Eye (tissue), 1 donor: ENCODE results near the gene VPS16.
"Not testable (repeated sequence)": the region's sequence is repeated elsewhere in the genome, so short reads cannot be mapped to it uniquely, and the experiment has no call there.

Experiments
- DNase-seq: peaks from one replicate; pipeline ENCODE4 v3.0.0-alpha.2; 2015

VPS16 gene

DNA sequence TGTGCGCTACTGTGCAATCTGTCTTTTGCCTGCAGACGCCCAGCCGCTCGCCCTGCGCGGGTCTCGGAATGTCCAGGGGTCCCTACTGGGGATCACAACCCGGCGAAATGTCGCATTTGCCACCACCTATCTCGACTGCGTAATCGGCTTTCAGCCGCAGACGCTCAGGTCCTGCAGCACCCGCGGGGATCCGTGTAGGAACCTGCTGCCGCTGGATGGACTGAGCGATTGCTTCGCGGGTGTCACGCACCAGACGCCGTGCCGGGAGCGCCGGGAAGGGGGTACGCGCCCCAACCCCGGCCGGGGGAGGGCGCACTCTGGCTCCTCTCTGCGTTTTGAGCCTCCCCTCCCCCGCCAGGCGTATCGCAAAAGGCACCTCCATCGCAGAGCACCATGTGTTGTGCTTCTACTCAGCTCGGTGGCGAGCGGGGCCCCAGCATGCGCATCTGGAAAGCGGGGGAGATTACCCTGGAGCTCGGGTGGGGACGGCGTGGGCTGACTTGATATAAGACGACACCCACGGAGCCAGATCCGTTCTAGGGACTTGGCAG is 32.0 kb downstream of the VPS16 start:
- DNase-seq, result peak; percentile 76

DNA sequence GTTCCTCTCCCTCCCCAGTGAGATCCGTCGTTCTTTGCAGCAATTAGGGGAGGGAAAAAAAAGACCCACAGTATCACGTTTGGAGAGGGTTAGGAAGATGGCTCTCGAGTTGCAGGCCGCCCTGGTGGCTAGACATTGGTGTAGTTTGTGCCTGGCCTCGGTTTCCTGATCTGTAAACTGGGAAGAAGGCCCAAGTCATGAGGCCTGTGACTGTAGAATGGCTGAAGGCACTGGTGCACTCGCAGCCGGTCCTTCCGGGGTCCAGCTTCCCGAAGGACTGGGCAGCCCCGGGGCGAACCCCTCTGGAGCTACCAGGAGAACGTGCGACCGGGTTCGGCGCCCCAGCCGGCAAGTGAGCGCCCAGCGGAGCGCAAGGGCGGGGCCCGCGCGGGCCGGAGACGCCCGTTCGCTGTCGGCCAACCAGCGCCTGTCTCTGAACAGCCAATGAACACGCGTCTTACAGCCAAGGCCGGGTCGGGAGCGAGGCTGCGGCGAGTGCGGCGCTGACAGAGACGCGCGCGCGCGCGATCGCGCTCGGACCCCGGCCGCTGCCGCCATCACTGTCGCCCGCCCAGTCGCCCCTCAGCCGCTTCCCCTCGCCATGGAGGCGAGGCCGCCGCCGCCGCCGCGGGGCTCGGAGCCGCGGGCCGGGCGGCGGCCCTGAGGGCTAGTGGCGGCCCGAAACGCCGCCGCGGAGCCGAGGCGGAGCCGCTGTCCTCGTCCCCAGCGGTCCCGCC is 32.6 kb downstream of the VPS16 start, which contains the start of gene PTPRA:
TSS of gene PTPRA (plus strand) at position 472 of the 737 bp plus-strand sequence. CDS start 90,797 bp downstream, outside the sequence.
- peak; percentile 98 for DNase-seq

DNA sequence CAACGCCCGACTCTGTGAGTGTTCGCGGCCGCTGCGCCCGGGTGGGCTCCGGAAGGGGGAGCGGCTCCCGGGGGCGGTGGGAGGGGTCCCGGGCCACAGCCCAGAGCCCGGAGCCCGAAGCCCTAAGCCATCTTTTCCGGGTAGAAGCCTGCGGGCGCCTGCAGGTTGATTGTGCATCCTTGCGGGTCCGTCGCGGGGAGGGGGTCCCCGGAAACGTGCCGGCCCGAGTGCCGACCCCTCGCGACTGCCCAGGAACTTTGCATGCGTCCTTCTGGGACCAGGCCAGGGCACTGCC is 33.1 kb downstream of the VPS16 start:
- DNase-seq, result peak; percentile 86

DNA sequence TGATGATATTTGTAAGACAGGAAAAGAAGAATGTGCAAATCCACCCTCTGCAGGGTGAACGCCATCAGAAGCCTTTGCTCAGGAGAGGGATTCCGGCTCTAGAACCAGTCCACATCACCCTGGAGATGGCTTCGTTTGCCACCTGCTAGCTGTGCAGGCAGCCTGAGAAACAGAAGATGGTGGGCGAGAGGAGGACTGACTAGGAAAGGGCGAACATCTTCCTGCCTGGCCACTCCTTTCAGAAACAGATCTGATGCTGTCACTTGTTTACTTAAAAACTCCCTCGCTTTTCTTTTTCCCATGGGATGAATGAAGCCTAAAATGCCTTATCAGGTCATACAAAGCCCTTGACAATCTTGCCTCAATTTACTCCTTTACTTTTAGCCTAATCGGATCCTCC is 33.9 kb downstream of the VPS16 start:
- peak; percentile 29 for DNase-seq

DNA sequence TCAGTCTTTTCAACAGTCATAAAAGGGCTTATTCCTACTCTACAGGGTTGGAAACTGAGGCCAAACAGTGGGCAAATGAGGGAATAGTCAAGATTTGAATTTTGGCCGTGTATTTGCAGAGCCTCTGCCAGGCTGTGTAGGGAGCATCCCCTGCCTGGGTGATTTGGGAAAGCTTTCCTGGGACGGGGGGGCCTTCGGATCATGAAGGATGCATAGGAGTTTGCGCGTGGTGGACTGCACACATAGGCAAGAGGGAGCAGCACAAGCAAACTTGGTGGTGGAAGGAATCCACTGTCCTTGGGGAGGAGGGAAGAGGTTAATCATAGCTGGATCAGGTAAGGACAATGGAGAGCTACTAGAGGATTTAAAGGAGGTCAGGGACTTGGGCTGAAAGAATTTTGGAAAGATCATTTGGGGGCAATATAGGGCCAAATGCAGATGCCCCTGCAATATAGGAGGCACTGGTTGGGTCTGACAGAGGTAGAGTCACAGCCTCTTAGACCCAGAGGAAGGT is 35.2 kb downstream of the VPS16 start:
- DNase-seq, result no peak

DNA sequence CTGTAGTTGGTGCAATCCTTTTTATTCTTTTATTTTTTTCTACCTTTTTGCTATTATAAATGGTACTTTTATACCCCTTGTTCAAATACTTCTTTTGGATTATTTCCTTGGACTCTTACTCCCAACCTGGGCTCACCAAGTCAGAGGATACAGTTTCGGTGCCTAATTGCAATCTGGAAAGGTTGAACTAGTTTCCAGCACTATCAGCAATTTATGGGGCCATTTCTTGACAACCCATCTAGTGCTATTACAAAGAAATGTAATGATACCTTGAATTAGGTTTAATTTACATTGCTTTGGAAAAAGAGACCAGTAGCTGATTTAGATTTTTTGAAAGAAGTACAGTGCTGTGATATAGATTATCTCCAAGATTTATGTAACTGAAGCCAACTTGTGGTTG is 38.0 kb downstream of the VPS16 start:
- no peak for DNase-seq

DNA sequence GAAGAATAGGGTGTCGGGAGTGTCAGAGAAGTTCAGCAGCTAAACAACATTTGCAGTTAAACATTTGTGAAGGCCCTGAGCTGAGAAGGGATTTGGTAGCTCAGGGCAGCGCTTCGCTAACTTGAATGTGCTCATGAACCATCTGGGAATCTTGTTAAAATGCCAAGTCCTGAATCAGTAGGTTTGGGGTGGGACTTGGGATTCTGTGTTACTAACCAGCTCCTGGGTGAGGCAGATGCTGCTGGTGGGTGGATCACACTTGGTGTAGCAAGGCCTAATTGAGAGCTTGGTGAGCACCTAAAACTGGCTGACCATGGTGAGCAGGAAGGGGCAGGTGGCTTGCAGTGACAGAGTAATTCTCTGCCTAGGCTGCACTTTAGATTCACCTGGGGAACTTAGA is 38.6 kb downstream of the VPS16 start:
- DNase-seq, result no peak

DNA sequence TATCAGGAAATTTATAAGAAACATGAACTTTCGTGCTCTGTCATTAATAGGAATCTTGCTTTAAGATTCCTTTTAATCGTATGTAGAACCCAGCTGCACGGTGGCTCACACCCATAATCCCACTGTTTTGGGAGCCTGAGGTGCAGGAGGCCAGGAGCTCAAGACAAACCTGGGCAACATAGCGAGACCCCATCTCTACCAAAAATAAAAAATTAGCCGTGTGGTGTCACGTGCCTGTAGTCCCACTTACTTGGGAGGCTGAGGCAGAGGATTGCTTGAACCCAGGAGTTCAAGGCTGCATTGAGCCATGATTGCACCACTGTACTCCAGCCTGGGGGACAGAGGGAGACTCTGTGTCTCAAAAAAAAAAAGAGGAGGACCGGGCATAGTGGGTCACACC is 40.1 kb downstream of the VPS16 start:
- no peak for DNase-seq

DNA sequence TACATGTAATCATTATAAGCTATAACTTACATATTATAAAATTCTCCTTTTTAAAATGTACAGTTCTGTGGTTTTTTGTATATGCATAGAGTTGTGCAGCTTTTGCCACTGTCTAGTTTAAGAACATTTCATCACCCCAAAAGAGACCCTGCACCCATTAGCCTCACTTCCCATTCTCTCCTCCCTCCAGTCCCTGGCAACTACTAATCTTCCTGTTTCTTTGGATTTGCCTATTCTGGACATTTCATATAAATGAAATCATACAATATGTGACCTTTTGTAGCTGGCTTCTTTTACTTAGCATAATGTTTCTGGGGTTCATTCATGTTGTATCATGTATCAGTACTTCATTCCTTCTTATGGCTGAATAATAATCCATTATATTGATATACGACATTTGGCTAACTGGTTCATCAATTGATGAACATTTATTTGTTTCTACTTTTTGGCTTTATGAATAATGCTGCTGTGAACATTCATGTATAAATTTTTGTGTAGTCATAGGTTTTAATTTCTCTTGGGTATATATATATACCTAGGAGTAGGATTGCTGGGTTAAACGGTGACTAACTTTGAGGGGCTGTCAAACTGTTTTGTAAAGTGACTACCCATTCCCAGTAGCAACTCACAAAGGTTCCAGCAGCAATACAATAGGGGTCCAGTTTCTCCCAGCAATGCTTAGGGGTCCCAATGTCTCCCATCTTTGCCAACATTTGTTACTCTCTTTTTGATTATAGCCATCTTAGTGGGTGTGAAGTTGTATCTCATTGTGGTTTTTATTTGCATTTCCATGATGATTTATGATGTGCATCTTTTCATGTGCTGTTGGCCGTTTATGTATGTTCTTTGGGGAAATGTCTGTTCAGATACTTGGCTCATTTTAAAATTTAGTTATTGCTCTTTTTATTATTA is 43.4 kb downstream of the VPS16 start:
- DNase-seq, result no peak

DNA sequence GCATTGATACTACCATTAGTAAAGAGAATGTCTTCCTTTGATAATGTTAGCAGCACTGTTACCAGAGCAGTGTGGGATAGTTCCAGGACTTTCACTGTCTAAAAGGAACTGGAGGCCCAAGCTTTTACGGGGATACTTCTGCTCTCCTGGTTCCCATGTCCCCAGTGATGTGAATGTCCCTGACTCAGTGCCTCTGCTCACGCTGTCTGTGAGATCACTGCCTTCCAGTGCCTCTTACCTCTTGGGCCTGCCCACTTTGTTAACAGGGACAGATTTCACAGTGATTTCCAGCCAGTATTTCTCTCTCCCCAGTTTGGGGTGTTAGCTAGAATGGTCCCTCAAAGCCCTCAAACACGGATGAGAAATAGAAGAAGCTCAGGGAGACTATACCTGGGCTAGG is 47.2 kb downstream of the VPS16 start:
- no peak for DNase-seq

DNA sequence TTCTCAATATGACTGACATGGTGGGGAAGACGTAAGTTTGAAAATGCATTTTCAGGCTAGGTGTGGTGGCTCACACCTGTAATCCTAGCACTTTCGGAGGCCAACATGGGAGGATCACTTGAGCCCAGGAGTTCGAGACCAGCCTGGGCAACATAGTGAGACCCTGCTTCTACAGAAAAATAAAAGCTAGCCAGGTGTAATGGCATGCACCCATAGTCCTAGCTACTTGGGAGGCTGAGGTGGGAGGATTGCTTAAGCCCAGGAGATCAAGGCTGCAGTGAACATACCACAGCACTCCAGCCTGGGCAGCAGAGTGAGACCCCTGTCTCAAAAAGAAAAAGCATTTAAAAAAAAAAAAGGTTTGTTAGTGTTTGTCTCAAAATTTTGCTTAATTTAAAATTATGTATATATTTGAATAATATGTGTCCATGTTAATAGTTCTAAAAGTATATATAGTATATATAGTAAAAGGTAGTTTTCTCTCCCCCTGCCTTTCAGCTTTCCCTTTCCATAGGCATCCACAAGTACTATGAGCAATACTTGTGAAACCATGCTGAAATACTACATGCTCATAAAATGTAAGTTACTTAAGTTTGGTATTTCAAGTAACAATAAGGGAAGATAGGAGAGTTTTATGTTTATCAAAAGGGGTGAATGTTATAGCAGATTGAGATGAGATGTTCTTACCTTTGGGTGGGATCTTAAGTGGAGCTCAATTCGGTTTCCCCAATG is 47.8 kb downstream of the VPS16 start:
- DNase-seq, result no peak

DNA sequence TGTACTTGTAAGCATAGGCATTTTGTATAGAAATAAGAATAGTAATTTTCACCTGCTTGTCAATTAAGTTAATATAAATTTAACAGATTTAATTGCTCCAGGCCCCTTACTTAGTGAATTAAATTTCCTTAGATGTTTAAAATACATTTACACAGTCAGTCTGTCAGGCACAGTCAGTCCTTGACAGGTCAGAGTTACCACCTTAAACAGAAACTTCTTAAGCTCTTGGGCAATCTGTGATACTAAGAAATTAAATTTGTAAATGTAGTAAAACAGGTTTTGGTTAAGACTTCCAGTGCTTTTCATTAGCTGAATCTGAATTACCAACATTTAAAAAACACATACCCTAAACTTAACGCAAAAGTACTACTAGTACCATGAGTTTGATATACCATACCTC is 48.7 kb downstream of the VPS16 start:
- no peak for DNase-seq

DNA sequence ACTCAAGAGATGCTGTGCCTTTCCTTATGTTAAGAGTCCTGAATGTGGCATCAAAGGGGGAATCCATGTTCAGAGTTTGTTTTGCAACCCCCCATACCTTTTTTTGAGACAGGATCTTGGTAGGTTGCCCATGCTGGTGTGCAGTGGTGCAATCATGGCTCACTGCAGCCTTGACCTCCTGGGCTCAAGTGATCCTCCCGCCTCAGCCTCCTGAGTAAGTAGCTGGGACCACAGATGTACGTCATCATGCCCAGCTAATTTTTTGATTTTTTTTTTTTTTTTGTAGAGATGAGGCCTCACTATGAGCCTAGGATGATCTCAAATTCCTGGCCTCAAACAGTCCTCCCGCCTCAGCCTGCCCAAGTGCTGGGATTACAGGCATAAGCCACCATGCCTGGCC is 49.3 kb downstream of the VPS16 start:
- DNase-seq, result no peak

DNA sequence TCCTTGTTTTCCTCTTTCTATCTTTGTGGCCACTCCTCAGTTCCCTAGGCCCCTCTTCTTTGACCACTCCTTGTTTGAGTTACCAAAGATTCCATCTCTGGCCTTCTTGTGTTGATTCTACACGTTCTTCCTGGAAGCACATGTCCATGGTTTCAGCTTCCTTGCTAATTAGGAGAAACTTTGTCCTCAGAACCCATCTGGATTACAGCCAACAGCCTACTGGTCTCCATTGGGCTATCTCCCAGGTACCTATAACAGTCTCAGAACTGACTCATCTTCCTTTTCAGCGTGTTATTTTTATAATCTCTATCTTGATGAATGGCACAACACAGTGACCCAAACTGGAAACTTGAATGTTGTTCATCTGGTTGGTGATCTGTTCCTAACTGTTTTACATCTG is 50.2 kb downstream of the VPS16 start:
- no peak for DNase-seq

DNA sequence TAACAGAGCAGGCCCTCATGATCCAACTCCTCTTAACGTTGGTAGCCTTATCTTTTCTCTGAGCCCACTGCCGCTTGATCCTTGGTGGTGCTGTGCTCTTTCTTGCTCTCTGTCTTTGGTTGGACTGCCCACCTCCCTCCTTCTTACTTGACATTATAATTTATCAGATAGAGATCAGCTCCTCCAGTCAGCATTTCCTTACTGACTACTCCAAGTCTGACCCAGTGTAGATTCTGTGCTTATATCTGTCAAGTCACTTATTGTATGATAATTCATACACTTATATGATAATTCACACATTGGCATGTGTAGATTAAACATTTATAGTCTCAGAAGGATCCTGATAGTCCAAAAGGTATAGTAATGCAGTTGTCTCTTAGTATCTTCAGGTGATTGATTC is 50.8 kb downstream of the VPS16 start:
- no peak for DNase-seq

DNA sequence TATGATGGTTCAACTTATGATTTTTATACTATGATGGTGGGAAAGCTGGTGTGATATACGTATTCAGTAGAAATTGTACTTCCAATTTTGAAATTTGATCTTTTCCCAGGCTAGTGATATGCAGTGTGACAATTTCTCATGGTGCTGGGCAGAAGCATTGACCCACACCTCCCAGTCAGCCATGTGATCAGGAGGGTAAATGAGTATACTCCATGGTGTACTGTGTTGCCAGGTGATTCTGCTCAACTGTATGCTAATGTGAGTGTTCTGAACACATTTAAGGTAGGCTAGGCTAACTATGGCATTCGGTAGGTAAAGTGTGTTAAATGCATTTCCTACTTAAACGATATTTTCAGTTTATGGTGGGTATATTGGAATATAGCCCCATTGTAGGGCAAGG is 51.8 kb downstream of the VPS16 start:
- no peak for DNase-seq

DNA sequence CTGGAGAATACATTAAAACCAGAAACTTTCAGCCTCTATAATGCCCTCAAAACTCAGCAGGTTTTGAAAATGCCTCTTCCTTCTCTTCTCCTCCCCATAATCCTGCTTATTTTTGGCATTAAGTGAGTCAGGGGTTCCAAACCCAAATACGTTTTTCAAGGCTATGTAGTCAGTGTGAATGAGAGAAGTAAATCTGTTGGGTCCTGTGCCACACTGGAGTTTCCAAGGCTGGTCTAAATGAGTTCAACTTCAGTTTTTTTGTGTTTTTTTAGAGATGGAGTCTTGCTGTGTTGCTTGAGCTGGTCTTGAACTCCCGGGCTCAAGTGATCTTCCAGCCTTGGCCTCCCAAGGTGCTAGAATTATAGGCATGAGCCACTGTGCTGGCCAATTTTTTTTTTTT is 53.7 kb downstream of the VPS16 start:
- no peak for DNase-seq

DNA sequence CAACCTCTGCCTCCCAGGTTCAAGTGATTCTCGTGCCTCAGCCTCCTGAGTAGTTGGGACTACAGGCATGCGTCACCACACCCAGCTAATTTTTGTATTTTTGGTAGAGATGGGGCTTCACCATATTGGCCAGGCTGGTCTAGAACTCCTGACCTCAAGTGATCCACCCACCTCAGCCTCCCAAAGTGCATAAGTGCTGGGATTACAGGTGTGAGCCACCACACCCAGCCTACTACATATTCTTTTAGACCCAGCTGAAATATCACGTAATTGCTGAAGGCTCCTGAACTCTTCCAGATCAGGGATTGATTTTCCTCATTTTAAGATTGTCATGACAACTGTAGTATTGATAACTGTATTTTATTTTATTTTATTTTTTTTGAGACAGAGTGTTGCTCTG is 54.6 kb downstream of the VPS16 start:
- DNase-seq, result not testable (repeated sequence)

DNA sequence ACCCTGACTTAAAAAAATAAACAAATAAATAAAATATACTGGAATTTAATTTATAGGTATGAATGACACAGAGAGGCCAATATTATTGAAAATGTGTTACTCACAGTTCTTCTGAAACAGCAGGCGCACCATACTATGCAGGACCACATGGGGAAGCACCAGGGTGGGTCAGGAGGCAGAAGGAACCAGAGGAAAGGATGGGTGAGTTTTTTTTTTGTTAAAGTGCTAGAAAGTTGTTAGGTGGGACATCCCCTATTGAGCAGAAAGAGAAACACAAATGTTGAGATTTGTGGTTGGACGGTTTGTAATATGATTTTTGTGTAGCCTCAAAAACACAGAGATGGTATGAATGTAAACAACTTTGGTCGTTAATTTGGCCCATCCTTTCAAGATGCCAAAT is 58.7 kb downstream of the VPS16 start:
- no peak for DNase-seq

DNA sequence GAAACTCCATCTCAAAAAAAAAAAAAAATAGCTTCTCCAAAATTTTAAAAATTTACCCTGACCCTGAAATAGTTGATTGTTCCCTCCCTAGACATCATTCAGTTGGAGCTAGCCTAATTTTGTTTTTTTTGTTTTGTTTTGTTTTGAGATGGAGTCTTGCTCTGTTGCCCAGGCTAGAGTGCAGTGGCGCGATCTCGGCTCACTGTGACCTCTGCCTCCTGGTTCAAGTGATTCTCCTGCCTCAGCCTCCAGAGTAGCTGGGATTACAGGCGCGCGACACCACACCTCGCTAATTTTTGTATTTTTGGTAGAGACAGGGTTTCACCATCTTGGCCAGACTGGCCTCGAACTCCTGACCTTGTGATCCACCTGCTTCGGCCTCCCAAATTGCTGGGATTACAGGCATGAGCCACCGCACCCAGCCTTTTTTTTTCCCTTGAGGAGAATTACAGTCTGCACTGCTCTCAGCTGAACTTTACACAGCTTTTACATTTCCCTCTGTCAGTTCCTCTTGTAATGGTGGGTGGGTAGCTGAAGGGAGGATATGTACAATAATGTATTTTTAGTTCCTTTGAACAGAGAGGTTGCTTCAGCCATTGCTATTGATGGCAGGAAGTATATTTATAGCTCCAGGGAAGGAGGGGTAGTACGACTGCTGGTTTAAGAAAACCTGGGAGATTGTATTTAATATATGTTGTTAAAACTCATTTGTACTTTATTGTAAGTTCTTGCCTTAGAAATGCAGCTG is 60.5 kb downstream of the VPS16 start:
- no peak for DNase-seq

DNA sequence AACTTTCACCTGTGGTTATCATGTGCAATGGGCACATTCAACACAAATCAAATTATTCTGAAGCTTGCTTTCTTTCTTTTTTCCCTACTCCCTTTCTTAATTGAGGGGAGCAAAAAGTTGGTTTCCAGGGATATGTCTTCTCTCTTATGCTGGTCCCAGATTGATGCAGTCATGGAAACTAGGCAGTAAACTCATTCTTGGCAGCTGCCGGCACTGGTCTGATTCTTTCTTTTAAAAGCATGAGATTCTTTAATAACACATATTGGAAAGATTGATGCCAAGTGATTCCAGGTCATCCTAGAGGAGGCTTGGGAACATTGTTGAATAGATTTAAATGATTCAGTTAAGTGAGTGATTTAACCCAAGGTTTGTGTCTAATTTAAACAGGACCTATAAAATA is 61.7 kb downstream of the VPS16 start:
- DNase-seq, result peak; percentile 16

DNA sequence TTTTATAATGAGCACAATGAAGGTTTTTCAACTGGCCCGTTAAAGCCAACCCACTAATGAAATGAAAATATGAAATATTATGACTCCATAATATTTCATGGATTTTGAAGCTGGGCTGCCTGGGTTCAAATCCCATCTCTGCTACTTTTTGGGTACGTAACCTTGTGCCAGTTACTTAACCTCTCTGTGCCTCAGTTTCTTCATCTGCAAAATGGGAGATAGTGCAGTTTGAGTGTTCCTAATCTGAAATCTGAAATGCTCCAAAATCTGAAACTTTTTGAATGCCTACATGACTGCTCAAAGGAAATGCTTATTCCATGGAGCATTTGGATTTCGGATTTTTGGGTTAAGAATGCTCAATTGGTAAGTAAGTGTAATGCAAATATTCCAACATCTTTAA is 62.3 kb downstream of the VPS16 start:
- DNase-seq, result no peak
